CD4-positive, alpha-beta T cell treated with Interleukin-2 at 100 ng/mL for 4 hours (primary cell): Measurements from ENCODE around the gene DOCK2.
"Not testable (repeated sequence)": the region's sequence is repeated elsewhere in the genome, so short reads cannot be mapped to it uniquely, and the experiment has no call there.

Experiments used
- DNase-seq: peaks from one replicate; pipeline ENCODE4 v3.0.0-alpha.2; 2020; ENCODE audit warnings: low spot score

DOCK2 gene

GRCh38 chr5:169943026-169943425 is 306.0 kb downstream of the DOCK2 start:
- DNase-seq: no peak

DNA sequence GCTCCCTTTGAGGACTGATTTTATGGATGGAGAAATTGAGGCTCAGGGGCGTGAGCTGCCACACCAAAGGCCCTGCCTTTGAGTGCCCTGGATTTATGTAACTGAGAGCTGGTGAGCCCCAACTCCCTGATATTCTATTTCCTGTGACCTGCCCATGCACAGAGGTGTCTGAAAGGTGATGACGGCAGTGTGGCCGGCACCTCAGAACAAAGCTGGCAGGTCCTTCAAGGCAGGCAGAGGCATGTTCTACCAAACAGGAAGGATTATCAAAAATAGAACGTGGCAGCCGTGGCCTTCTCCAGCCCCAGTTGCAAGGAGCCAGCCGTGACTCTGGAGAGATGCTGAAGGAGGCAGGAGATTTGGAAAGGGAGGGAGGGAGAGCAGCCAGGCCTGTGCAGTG is 307.0 kb downstream of the DOCK2 start:
- no peak for DNase-seq

- no peak for DNase-seq
These were observed 308.0 kb downstream of the DOCK2 start for GRCh38 chr5:169944922-169945680.

- no peak for DNase-seq
These were observed 308.8 kb downstream of the DOCK2 start for GRCh38 chr5:169945831-169946261.

- DNase-seq: no peak
These were observed 309.7 kb downstream of the DOCK2 start for GRCh38 chr5:169946743-169947295.

DNA sequence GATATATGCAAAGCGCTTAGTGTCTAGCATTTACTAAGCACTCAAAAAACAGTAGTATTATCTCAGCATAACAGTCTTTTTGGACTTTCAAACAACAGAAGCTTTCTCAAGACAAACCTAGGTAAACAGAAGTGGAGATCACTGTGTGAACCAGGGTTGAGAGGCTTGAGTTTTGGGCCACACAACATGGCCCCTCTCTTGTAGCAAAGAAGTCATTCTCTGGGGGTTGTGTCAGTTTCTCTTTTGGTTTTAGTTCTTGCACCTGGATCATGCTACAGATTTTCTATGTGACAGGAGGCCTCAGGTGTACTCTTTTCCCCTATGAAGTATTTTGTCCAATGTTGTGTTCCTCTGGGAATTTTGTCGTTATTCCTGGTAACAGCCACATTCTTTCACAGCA is 313.3 kb downstream of the DOCK2 start:
- no peak for DNase-seq

DNA sequence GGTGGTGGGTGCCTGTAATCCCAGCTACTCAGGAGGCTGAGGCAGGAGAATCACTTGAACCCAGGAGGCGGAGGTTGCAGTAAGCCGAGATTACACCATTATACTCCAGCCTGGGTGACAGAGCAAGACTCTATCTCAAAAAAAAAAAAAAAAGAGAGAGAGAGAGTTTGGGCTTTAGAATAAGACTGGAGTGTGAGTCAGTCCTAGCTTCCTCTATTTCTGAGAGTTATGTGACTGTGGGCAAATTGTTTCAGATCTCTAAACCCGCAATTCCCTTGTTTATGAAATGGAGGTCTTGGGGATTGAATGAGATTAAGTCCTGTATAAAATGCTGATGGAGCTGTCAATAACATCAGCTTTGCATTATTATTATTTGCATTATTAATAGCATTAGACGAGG is 316.1 kb downstream of the DOCK2 start:
- DNase-seq: not testable (repeated sequence)

DNA sequence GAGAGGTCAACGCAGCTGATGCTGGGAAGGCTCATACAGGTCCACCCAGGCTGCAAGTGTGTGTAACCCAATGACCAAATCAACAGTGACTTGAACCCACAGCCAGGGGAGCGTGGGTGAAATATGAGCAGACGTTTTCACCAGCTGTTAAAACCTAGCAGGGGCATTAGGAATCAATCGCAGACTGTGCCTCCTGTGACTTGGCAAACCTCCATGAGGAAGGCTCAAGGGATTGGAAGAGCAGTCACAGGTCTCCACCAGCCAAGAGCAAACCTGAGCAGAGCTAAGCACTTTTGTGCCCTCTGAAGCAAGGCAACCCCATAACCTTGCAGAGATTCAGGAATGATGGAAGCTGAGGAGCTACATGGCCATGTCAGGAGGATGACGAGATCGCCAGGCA is 317.7 kb downstream of the DOCK2 start:
- no peak for DNase-seq

DNA sequence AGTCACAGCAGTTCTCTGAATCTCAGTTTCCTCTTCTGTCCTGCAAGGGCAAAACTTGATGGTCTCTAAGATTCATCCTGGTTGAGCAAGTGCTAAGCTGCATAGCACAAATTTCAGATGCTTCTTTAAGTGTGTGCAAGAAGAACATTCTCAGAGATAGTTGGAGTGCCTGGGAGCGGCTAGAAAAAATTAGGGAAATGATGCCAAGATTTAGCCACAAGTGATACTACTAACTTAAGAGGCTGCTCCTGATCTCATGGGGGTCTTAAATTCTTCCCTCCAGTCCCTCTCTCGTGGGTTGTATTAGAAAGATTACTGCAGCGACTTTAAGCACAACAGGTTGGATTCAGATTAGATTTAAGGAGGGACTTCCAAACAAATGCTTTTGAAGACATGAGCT is 319.1 kb downstream of the DOCK2 start:
- DNase-seq: no peak

DNA sequence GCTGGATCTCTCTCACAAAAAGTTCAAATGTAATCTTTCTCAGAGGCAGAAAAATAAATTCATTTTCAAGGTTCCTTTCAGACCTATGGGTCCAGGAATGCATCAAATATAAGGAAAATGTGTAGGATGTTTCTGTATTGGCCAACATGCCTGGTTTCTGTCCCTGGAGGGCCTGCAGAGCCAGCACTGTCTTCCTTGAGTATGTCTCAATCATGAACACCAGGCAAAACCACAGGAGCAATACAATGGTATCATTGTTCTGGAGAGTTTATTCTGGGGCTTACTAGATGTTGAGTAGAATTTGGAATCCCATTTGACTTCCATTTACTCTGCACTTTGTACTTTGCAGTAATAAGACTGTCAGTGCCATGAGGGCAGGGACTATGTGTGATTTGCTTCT is 319.7 kb downstream of the DOCK2 start:
- no peak for DNase-seq

DNA sequence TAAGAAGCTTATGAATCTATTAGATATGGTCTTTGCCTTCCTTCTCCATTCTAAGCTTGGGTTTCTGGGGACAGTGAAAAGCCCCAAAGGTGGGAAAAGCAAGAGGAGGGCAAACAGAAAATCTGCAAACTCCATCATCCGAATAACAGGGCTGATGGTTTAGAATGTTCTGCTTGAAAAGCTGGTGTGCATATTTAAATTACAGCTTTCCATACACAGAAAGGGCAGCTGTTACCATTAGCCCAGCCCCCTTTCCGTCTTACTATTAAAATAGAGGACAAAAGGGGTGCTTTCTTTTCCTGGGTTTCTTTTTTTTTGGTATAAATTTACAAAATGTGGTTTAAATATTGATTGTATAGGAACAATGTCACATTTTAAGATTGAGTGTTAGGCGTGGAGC is 321.2 kb downstream of the DOCK2 start:
- DNase-seq: no peak

DNA sequence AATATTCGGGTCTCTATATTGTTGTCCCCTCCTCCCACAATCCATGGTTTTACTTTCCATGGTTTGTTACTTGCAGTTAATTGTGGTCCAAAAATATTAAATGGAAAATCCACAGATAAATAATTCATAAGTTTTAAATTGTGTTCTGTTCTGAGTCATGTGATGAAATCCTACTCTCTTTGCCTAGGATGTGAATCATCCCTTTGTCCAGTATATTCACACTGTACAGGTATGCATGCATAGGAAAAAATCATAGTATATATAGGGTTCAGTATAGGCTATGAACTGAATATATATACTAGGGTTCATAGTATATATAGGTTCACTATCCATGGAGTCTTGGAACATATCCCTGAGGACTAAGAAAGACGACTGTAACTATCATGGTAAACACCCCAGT is 323.6 kb downstream of the DOCK2 start:
- DNase-seq: no peak

GRCh38 chr5:169964246-169964645 is 327.2 kb downstream of the DOCK2 start:
- no peak for DNase-seq

- no peak for DNase-seq
These were observed 333.3 kb downstream of the DOCK2 start for GRCh38 chr5:169970339-169970738.

- no peak for DNase-seq
These were observed 334.1 kb downstream of the DOCK2 start for GRCh38 chr5:169970911-169971765.

- no peak for DNase-seq
These were observed 334.7 kb downstream of the DOCK2 start for GRCh38 chr5:169971780-169972179.

DNA sequence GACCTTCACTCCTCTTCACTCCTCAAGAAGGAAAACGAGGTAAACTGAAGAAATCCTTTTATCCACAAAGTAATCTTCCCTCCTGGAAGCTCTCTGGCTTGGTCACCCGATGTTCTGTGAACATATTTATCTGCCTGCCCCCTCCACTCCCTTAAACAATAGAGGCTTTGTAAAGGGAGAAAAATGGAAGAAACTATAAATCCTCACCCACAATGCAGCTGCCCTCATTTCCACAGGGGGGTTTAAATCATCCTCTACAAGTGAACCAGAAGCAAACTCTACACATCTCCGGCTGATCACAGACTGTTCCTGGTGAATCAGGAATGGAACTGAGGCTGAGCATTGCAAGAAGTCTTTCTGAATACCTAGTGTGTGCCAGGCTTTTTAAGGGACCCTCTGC is 336.0 kb downstream of the DOCK2 start:
- no peak for DNase-seq

- no peak for DNase-seq
These were observed 337.2 kb downstream of the DOCK2 start for GRCh38 chr5:169974121-169974770.

DNA sequence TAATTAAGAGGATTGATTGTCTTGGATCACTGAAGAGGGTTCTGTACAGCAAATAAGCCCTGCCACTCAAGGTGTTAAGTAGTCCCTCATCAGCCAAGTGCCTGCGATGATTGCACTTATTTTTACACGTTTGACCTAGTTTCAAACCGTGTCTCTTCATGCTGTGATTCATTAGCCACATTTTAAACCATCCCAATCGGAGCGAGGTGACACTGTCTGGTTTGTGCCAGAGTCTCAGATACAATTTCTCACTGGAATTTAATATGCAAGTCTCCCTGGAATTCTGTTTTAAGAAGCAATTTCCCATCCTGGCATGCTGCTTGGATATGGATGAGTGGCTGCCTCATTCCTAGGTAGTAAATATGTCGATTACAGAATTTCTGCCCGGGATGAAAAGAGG is 341.6 kb downstream of the DOCK2 start:
- DNase-seq: no peak

- DNase-seq: no peak
These were observed 342.8 kb downstream of the DOCK2 start for GRCh38 chr5:169979871-169980270.

GRCh38 chr5:169980418-169981053 is 343.5 kb downstream of the DOCK2 start, which contains the start of gene INSYN2B:
Gene INSYN2B (minus strand): TSS chr5:169980495. CDS start chr5:169883898, 96,597 bp downstream.
- DNase-seq: no peak

GRCh38 chr5:169988206-169988605 is 351.1 kb downstream of the DOCK2 start:
- no peak for DNase-seq
